ENCODE measurements around the gene DENND4C. TPM values are rescaled to one million over a fixed set of nuclear protein-coding genes. Genes with fewer than 3 reads are reported as not detected.

The DENND4C gene
- total RNA-seq, 2 donors from 2014 or later, result 18.1 to 22.6 TPM

- Mint-ChIP-seq H3K27me3 (no peaks in the 10 kb centered on the region), H3K4me1 (no peaks in the 10 kb centered on the region), H3K36me3 (ENCODE audit: low read depth) (no peaks in the 10 kb centered on the region), H3K9me3 (no peaks in the 10 kb centered on the region), H3K27ac (no peak overlapping the region), H3K4me3 (no peak overlapping the region)
- no peak for ATAC-seq (replicated peaks)
Measured at GRCh38 chr9:19201899-19202891, 28.3 kb upstream of the DENND4C start.

- no peak overlapping the region for H3K27ac Mint-ChIP-seq
- no peak overlapping the region for H3K4me3 Mint-ChIP-seq
- H3K9me3 Mint-ChIP-seq, result no peaks in the 10 kb centered on the region
- no peaks in the 10 kb centered on the region for H3K4me1 Mint-ChIP-seq
- no peak for ATAC-seq (replicated peaks)
- no peaks in the 10 kb centered on the region for H3K36me3 Mint-ChIP-seq (ENCODE audit: low read depth)
- no peaks in the 10 kb centered on the region for H3K27me3 Mint-ChIP-seq
Measured at GRCh38 chr9:19203058-19203457, 27.4 kb upstream of the DENND4C start.

DNA sequence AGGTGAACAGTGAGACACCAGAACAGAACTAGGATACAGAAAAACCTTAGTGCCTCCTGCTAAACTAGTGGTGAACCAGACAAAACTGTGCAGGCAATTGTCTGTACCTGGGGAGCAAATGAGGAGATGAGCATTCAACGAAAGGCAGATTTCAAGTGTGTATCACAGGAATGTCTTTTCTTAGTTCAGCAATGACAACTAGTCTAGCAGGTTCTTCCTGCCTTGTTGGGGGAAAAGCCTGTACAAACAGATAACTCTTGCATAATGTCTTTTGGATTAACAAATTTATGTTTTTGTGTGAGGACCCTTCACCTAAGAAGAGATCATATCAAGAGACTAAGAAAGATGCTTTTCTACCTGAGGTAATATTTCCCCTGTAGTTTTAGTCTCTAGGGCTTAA is 21.8 kb upstream of the DENND4C start:
- Mint-ChIP-seq H3K4me1 (no peaks in the 10 kb centered on the region), H3K27ac (no peak overlapping the region)

GRCh38 chr9:19209188-19209587 is 21.3 kb upstream of the DENND4C start:
- Mint-ChIP-seq H3K9me3 (no peaks in the 10 kb centered on the region), H3K4me3 (no peak overlapping the region), H3K27ac (no peak overlapping the region), H3K36me3 (ENCODE audit: low read depth) (no peaks in the 10 kb centered on the region), H3K27me3 (no peaks in the 10 kb centered on the region), H3K4me1 (no peaks in the 10 kb centered on the region)
- no peak for ATAC-seq (replicated peaks)

More for the DNA sequence above, 21.8 kb upstream of the DENND4C start:
- Mint-ChIP-seq H3K27me3 (no peaks in the 10 kb centered on the region), H3K36me3 (ENCODE audit: low read depth) (no peaks in the 10 kb centered on the region), H3K4me3 (no peak overlapping the region), H3K9me3 (no peaks in the 10 kb centered on the region)
- no peak for ATAC-seq (replicated peaks)

DNA sequence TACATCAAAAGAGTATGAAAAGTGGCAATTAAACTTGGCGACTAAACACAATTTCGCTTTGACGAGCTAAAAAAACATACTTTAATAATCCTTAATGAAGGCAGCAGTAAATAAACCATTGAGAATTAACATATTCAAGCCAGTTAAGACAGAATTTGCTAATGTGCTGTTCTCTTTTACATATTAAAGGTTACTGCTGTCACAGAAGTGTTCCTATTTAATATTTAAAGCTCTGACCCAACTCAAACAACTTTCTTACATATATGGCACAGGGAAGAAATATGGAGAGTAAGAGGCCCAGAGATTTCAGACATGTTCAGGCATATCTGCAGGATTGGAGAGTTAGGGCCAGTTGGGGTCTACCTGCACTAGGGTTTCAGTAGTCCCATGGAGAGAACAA is 16.7 kb upstream of the DENND4C start:
- Mint-ChIP-seq H3K4me1 (no peaks in the 10 kb centered on the region), H3K36me3 (ENCODE audit: low read depth) (no peaks in the 10 kb centered on the region), H3K27ac (no peak overlapping the region), H3K27me3 (no peaks in the 10 kb centered on the region), H3K9me3 (no peaks in the 10 kb centered on the region), H3K4me3 (no peak overlapping the region)
- ATAC-seq (replicated peaks), result no peak

- ATAC-seq (replicated peaks), result no peak
- Mint-ChIP-seq H3K36me3 (ENCODE audit: low read depth) (no peaks in the 10 kb centered on the region), H3K27me3 (no peaks in the 10 kb centered on the region), H3K27ac (no peak overlapping the region), H3K4me1 (no peaks in the 10 kb centered on the region), H3K4me3 (no peak overlapping the region), H3K9me3 (no peaks in the 10 kb centered on the region)
Measured at GRCh38 chr9:19216466-19216865, 14.0 kb upstream of the DENND4C start.

DNA sequence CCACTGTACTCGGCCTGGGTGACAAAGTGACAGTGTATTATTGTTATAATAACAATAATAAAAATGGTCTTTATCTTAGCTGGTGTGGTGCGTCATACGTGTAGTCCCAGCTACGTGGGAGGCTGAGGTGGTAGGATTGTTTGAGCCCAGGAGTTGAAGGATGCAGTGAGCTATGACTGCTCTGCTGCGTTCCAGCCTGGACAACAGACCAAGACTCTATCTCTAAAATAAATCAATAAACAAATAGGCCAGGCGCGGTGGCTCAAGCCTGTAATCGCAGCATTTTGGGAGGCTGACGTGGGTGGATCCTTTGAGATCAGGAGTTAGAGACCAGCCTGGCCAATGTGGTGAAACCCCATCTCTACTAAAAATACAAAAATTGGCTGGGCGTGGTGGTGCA is 9.2 kb upstream of the DENND4C start:
- Mint-ChIP-seq H3K9me3 (no peaks in the 10 kb centered on the region), H3K4me3 (no peak overlapping the region), H3K27ac (no peak overlapping the region), H3K27me3 (no peaks in the 10 kb centered on the region), H3K36me3 (ENCODE audit: low read depth) (no peaks in the 10 kb centered on the region), H3K4me1 (no peaks in the 10 kb centered on the region)
- no peak for ATAC-seq (replicated peaks)

DNA sequence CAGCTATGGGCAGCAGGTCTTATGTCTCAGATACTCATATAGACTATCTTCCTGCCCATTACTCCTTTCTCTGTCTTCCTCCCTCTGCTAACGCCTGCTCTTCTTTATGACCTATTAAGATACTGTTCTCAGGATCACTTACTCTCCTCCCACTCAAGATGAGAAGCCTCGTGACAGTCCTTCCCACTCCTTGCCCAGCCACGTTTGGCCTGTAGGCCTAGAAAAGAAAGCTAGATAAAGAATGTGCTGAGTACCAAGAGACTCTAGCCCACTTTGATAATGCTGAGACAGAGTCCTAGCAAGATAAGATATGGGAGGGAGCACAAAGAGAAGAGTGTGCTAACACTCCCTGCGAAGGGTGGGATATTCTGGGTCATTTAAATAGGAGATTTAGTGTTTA is 6.8 kb upstream of the DENND4C start:
- H3K27ac Mint-ChIP-seq, result no peak overlapping the region
- H3K27me3 Mint-ChIP-seq, result no peaks in the 10 kb centered on the region
- no peak overlapping the region for H3K4me3 Mint-ChIP-seq
- no peaks in the 10 kb centered on the region for H3K9me3 Mint-ChIP-seq
- no peaks in the 10 kb centered on the region for H3K36me3 Mint-ChIP-seq (ENCODE audit: low read depth)
- no peak for ATAC-seq (replicated peaks)
- no peaks in the 10 kb centered on the region for H3K4me1 Mint-ChIP-seq

DNA sequence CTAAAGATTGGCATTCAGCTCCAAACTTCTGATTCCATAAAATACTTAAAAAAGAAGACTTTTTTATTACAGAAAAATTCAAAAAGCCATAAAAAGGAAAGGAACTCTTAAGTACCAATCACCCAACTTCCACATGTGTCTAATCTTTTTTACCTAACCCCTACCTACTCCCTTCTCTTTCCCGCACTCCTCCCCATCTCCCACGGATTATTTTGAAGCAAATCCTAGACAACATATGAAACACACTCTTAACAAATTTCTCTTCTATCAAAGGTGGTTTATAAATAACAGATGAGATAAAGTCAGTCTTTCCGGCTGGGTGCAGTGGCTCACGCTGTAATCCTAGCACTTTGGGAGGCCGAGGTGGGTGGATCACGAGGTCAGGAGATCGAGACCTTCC is 5.9 kb upstream of the DENND4C start:
- Mint-ChIP-seq H3K36me3 (ENCODE audit: low read depth) (no peaks in the 10 kb centered on the region), H3K4me1 (no peaks in the 10 kb centered on the region), H3K27me3 (no peaks in the 10 kb centered on the region), H3K9me3 (no peaks in the 10 kb centered on the region), H3K4me3 (no peak overlapping the region), H3K27ac (no peak overlapping the region)
- no peak for ATAC-seq (replicated peaks)

- no peaks in the 10 kb centered on the region for H3K27me3 Mint-ChIP-seq
- H3K36me3 Mint-ChIP-seq (ENCODE audit: low read depth), result no peaks in the 10 kb centered on the region
- H3K4me3 Mint-ChIP-seq, result no peak overlapping the region
- no peak overlapping the region for H3K27ac Mint-ChIP-seq
- H3K4me1 Mint-ChIP-seq, result no peaks in the 10 kb centered on the region
- H3K9me3 Mint-ChIP-seq, result no peaks in the 10 kb centered on the region
- peak; percentile 61 for ATAC-seq (replicated peaks)
Measured at GRCh38 chr9:19229595-19230354, 718 bp upstream of the DENND4C start.

GRCh38 chr9:19231126-19231903 is 822 bp downstream of the DENND4C start:
- no peaks in the 10 kb centered on the region for H3K9me3 Mint-ChIP-seq
- no peaks in the 10 kb centered on the region for H3K27me3 Mint-ChIP-seq
- ATAC-seq (replicated peaks), result peak; percentile 21

DNA sequence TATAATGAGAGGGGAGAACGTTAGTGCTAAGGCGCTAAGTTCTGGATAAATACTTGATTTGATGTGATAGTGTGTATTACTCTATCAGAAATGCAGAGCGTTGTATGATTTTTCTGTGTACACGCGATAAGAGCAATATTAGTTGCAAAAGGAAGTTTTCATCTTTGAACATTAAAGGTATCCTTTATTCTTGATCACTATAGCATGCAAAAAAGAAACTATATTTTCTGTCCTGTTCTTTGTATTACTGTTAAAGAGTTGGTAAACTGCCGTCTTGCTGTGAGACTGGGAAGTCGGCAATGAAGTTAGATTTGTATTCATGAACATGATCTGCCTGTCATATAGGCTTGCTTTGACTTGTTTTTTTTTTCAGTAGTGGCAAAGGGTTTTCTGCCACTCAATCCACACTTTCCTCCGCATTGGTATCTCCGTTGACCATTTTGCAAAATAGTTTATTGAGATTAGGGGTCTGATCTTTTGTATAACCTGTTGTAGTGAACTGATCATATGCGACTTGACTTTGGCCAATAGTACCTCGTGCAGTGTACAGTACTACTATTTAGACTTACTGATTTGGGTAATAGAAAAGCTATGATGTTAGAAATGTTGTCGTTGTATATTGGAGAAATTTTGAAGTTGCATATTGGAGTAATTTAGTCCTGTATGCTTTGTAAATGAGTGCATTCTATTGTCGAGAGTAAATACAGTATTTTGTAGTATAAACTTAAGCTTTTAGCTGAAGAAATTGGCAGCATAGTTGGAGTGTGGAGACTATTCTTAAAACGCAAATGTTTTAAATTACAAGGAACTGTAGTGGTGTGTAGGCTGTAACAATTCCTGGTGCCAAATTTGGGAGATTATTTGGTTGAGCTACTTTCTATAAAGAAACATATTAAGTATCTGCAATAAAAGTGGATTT is 1.7 kb downstream of the DENND4C start:
- H3K4me3 Mint-ChIP-seq, result no peak overlapping the region
- no peaks in the 10 kb centered on the region for H3K36me3 Mint-ChIP-seq (ENCODE audit: low read depth)
- no peak overlapping the region for H3K27ac Mint-ChIP-seq
- no peaks in the 10 kb centered on the region for H3K27me3 Mint-ChIP-seq
- ATAC-seq (replicated peaks), result no peak
- H3K9me3 Mint-ChIP-seq, result no peaks in the 10 kb centered on the region
- no peaks in the 10 kb centered on the region for H3K4me1 Mint-ChIP-seq

More at GRCh38 chr9:19231126-19231903, 822 bp downstream of the DENND4C start:
- Mint-ChIP-seq H3K4me3 (no peak overlapping the region), H3K36me3 (ENCODE audit: low read depth) (no peaks in the 10 kb centered on the region), H3K4me1 (no peaks in the 10 kb centered on the region), H3K27ac (no peak overlapping the region)

DNA sequence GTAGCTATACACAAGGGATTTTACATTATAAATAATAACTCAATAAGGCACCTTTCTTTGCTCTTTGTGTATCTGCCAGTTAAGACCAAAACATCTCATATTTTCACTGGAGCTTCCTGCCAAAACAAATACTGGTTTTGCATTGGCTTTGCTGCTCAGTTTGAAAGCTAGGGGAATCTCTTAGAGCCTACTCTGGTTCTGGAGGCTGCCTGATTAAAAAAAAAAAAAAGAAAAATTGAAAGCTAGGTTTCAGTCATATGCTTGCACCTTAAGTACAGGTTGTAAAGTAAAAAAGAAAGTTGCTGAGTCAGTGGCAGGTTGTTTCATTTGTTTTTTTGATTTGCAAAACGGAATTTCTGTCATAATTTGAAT is 2.3 kb downstream of the DENND4C start:
- Mint-ChIP-seq H3K4me3 (no peak overlapping the region), H3K36me3 (ENCODE audit: low read depth) (no peaks in the 10 kb centered on the region), H3K27me3 (no peaks in the 10 kb centered on the region), H3K9me3 (no peaks in the 10 kb centered on the region), H3K27ac (no peak overlapping the region), H3K4me1 (no peaks in the 10 kb centered on the region)
- peak; percentile 42 for ATAC-seq (replicated peaks)

All from activated T-helper 17 cell treated with anti-CD3 and anti-CD28 coated beads, Interleukin-2, amount 50 U/mL, for 72 hours (primary cell).